HepG2 (cell line): ENCODE data around the gene IMP3. TPM values are rescaled to one million over a fixed set of nuclear protein-coding genes. Genes with fewer than 3 reads are reported as not detected.
A peak's percentile ranks its signal among the peaks of the same experiment; 100 is the strongest.

Experiments
- BRF2 ChIP-seq: sonication (generic); formaldehyde crosslinking; IDR thresholded peaks from 2 replicates; pipeline ENCODE4 v1.8.1; 2022; ENCODE audit warnings: mild to moderate bottlenecking, missing genetic modification reagents
- CHCHD3 ChIP-seq: sonication (generic); formaldehyde crosslinking; IDR thresholded peaks from 2 replicates; pipeline ENCODE4 v1.8.0; 2022; ENCODE audit warnings: mild to moderate bottlenecking, missing genetic modification reagents, moderate library complexity
- DMAP1 ChIP-seq: IDR thresholded peaks from 2 replicates; pipeline ENCODE4 v1.6.1; 2016
- DMTF1 ChIP-seq: sonication (generic); formaldehyde crosslinking; IDR thresholded peaks from 2 replicates; pipeline ENCODE4 v1.4.0; 2020; ENCODE audit warnings: mild to moderate bottlenecking, missing genetic modification reagents
- ELF1 ChIP-seq: sonication (generic); formaldehyde crosslinking; IDR thresholded peaks from 2 replicates; pipeline ENCODE4 v1.4.0; 2020; ENCODE audit warnings: missing genetic modification reagents
- GZF1 ChIP-seq: sonication (generic); formaldehyde crosslinking; IDR thresholded peaks from 2 replicates; pipeline ENCODE4 v1.5.1; 2020; ENCODE audit warnings: mild to moderate bottlenecking, missing genetic modification reagents
- HMGXB4 ChIP-seq, 2 experiments: sonication (generic) in 1 of 2; formaldehyde crosslinking in 1 of 2; IDR thresholded peaks; 2 replicates each; pipeline versions ENCODE4 v1.4.0 to v1.6.1; 2018 to 2020; ENCODE audit warnings: missing genetic modification reagents in 2 of 2, borderline replicate concordance in 1 of 2, low read depth in 1 of 2, mild to moderate bottlenecking in 1 of 2, missing biosample characterization in 1 of 2
- MXI1 ChIP-seq: IDR thresholded peaks from 3 replicates; pipeline ENCODE4 v1.6.1; 2012; ENCODE audit warnings: low read depth, low read length, inconsistent platforms, borderline replicate concordance
- RXRA ChIP-seq: sonication (generic); formaldehyde crosslinking; IDR thresholded peaks from 2 replicates; pipeline ENCODE4 v1.5.1; 2020; ENCODE audit warnings: missing genetic modification reagents
- STAG1 ChIP-seq: sonication (generic); formaldehyde crosslinking; IDR thresholded peaks from 2 replicates; pipeline ENCODE4 v1.4.0; 2020; ENCODE audit warnings: missing genetic modification reagents
- ZFP90 ChIP-seq: sonication (generic); formaldehyde crosslinking; IDR thresholded peaks from 2 replicates; pipeline ENCODE4 v1.8.0; 2022; ENCODE audit warnings: missing genetic modification reagents, mild to moderate bottlenecking, inconsistent platforms, borderline replicate concordance
- ZFY ChIP-seq: sonication (generic); formaldehyde crosslinking; IDR thresholded peaks from 2 replicates; pipeline ENCODE4 v1.4.0; 2020; ENCODE audit warnings: missing genetic modification reagents
- ZNF33A ChIP-seq: sonication (generic); formaldehyde crosslinking; IDR thresholded peaks from 2 replicates; pipeline ENCODE4 v1.5.1; 2020; ENCODE audit warnings: missing genetic modification reagents, mild to moderate bottlenecking, moderate library complexity, borderline replicate concordance
- ZNF501 ChIP-seq: sonication (generic); formaldehyde crosslinking; IDR thresholded peaks from 2 replicates; pipeline ENCODE4 v1.5.1; 2020; ENCODE audit warnings: mild to moderate bottlenecking, moderate library complexity, missing genetic modification reagents
- ZNF530 ChIP-seq: sonication (generic); formaldehyde crosslinking; IDR thresholded peaks from 2 replicates; pipeline ENCODE4 v1.5.0; 2020; ENCODE audit warnings: low read depth, mild to moderate bottlenecking, missing genetic modification reagents
- ZNF547 ChIP-seq: sonication (generic); formaldehyde crosslinking; IDR thresholded peaks from 2 replicates; pipeline ENCODE4 v1.5.1; 2020; ENCODE audit warnings: mild to moderate bottlenecking, missing genetic modification reagents
- ZNF777 ChIP-seq: sonication (generic); formaldehyde crosslinking; IDR thresholded peaks from 2 replicates; pipeline ENCODE4 v1.4.0; 2020; ENCODE audit warnings: missing genetic modification reagents
- ZNF879 ChIP-seq: sonication (generic); formaldehyde crosslinking; IDR thresholded peaks from 2 replicates; pipeline ENCODE4 v1.8.1; 2023; ENCODE audit warnings: missing genetic modification reagents
- polyA plus RNA-seq, 8 experiments: library from polyadenylated mRNA; depleted of rRNA in 3 of 8; stranded (reverse) in 7 of 8; unstranded in 1 of 8; fragments of >200 nt; fragmentation: Illumina TruSeq in 4 of 8; extraction: Trizol in 4 of 8; gene quantifications; 2 replicates each; pipeline versions ENCODE4 v1.2.1 to v1.2.3, GENCODE V29; 2011 to 2016; ENCODE audit warnings: low read depth in 4 of 8, missing spikeins in 1 of 8, mixed read lengths in 1 of 8; ENCODE audit not compliant: insufficient read depth in 1 of 8
- total RNA-seq, 5 experiments: library from RNA; depleted of rRNA; stranded (reverse); fragments of >200 nt; fragmentation: Illumina TruSeq; extraction: Trizol; gene quantifications; 2 replicates each; pipeline ENCODE4 v1.2.3, GENCODE V29; 2016; ENCODE audit warnings: low read depth in 1 of 5
- TF ChIP-seq, protein P1 (sequence below): IDR thresholded peaks from 2 replicates; pipeline ENCODE4 v1.6.1; 2016; ENCODE audit warnings: low read depth

The IMP3 gene
- total and polyA plus RNA-seq, 2 of the 13 experiments (the other 11 are each of a cell fraction or from before 2014, with no cell fraction given) = 38.3 to 143 TPM

DNA sequence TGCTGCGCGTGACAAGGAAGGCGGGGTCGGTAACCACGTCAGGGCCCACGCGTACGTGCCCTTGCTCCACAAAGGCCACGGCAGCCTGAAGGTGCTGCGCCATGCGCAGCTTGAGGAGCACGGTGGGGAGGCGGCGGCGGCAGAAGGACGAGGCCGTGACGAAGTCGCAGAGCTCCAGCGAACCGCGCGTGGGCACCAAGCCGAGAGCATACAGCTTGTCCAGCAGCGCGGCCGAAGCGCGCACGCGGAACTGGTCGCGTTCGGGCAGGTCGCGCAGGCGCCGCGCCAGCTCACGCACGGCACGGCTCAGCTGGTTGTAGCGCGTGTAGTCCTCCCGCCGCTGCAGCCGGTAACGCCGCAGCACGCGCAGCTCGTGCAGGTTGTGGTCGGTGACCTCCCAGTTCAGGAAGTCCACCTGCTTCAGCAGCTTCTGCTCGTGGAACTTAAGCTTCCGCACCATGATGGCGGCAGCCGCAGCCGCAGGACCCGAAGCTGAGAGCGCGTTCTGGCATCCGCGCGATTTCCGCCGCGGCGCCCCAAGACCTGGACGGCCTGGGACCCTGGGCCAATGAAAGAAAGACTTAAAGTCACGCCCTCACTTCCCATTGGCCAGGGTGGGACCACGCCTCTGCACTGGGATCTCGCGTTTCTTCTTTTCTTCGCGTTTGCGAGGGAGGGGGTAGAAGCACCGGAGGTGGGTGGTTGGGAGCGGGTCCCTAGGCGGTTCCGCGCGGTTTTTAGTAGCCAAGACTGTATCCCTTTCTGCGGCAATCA is at the start of gene IMP3 (continued):
- peak; percentile 90; the same call in 1 of the 2 replicates for TF ChIP-seq GZF1
- TF ChIP-seq ZFY = peak; percentile 82
- TF ChIP-seq ZNF501 = peak; percentile 90
- peak; percentile 88; the same call in 1 of the 2 replicates for TF ChIP-seq CHCHD3 (CRISPR knock-in tag)
- TF ChIP-seq DMAP1 (CRISPR knock-in tag) = peak; percentile 98
- peak; percentile 93 for TF ChIP-seq ZNF879 (CRISPR knock-in tag)
- peak; percentile 80 for TF ChIP-seq ELF1 (CRISPR knock-in tag)
- peak; percentile 62; the same call in 1 of the 2 replicates for TF ChIP-seq DMTF1 (CRISPR knock-in tag)
- TF ChIP-seq BRF2 (CRISPR knock-in tag) = peak; percentile 90
- no peak for TF ChIP-seq ZNF33A (CRISPR knock-in tag)
- TF ChIP-seq MXI1 = peak; percentile 86; the same call in 2 of the 3 replicates
- peak; percentile 21; the same call in 1 of the 2 replicates for TF ChIP-seq ZNF530
- TF ChIP-seq RXRA = peak; percentile 75
- TF ChIP-seq ZFP90 (CRISPR knock-in tag) = peak; percentile 85; the same call in 1 of the 2 replicates
- peak; percentile 47 for TF ChIP-seq ZNF777 (CRISPR knock-in tag)
- TF ChIP-seq ZNF547 = peak; percentile 54; the same call in 1 of the 2 replicates
- no peak for TF ChIP-seq STAG1 (CRISPR knock-in tag)
- TF ChIP-seq, protein P1, sequence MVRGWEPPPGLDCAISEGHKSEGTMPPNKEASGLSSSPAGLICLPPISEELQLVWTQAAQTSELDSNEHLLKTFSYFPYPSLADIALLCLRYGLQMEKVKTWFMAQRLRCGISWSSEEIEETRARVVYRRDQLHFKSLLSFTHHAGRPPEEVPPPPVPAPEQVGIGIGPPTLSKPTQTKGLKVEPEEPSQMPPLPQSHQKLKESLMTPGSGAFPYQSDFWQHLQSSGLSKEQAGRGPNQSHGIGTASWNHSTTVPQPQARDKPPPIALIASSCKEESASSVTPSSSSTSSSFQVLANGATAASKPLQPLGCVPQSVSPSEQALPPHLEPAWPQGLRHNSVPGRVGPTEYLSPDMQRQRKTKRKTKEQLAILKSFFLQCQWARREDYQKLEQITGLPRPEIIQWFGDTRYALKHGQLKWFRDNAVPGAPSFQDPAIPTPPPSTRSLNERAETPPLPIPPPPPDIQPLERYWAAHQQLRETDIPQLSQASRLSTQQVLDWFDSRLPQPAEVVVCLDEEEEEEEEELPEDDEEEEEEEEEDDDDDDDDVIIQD (CRISPR knock-in tag) = peak; percentile 70; the same call in 1 of the 2 replicates
- TF ChIP-seq HMGXB4 (CRISPR knock-in tag; IDR thresholded peaks at IDR 0.05; ENCODE audit: borderline replicate concordance in 1 of 2, low read depth in 1 of 2) = peak; percentile 82 to 95; a peak in 3 of 4 replicates
